Activated T-cell treated with anti-CD3 and anti-CD28 coated beads, Interleukin-2, amount 50 U/mL, for 48 hours (primary cell): ENCODE results near the gene SHANK1.
"Not testable (repeated sequence)": the region's sequence is repeated elsewhere in the genome, so short reads cannot be mapped to it uniquely, and the experiment has no call there.

Source experiments
- DNase-seq, 2 experiments: peaks; one replicate each; pipeline ENCODE4 v3.0.0-alpha.2; 2020

SHANK1 gene

GRCh38 chr19:50632151-50632835 is 87.3 kb downstream of the SHANK1 start:
- no peak for DNase-seq

GRCh38 chr19:50629801-50630200 is 89.8 kb downstream of the SHANK1 start:
- no peak for DNase-seq

GRCh38 chr19:50629194-50629593 is 90.4 kb downstream of the SHANK1 start:
- no peak for DNase-seq

GRCh38 chr19:50628551-50628950 is 91.1 kb downstream of the SHANK1 start:
- no peak for DNase-seq

GRCh38 chr19:50628146-50628545 is 91.5 kb downstream of the SHANK1 start:
- DNase-seq, result no peak

- DNase-seq, result no peak
These were observed 92.8 kb downstream of the SHANK1 start for GRCh38 chr19:50626795-50627194.

- no peak for DNase-seq
These were observed 93.6 kb downstream of the SHANK1 start for GRCh38 chr19:50626011-50626410.

GRCh38 chr19:50624949-50625600 is 94.5 kb downstream of the SHANK1 start:
- DNase-seq, result no peak

- DNase-seq, result not testable (repeated sequence)
These were observed 99.2 kb downstream of the SHANK1 start for GRCh38 chr19:50620394-50620906.

GRCh38 chr19:50619184-50619583 is 100.4 kb downstream of the SHANK1 start:
- not testable (repeated sequence) for DNase-seq

- not testable (repeated sequence) for DNase-seq
These were observed 101.2 kb downstream of the SHANK1 start for GRCh38 chr19:50618379-50618778.

- DNase-seq, result not testable (repeated sequence)
These were observed 106.8 kb downstream of the SHANK1 start for GRCh38 chr19:50612504-50613404.
